Effector memory CD4-positive, alpha-beta T cell (primary cell): ENCODE data around the gene LBH.

Source experiments
- DNase-seq, 3 donors: peaks; one replicate each; pipeline ENCODE4 v3.0.0-alpha.2; 2020
- H3K27ac ChIP-seq: 2 replicates; pipeline ENCODE4 v1.7.0; 2013; ENCODE audit warnings: mild to moderate bottlenecking, low read length, moderate library complexity; ENCODE audit not compliant: insufficient read depth, poor library complexity, severe bottlenecking
- H3K27me3 ChIP-seq: replicated peaks from 2 replicates; pipeline ENCODE4 v1.7.0; 2013; ENCODE audit warnings: mild to moderate bottlenecking, low read length; ENCODE audit not compliant: insufficient read depth, control insufficient read depth, poor library complexity, severe bottlenecking
- H3K36me3 ChIP-seq: 2 replicates; pipeline ENCODE4 v1.7.0; 2013; ENCODE audit warnings: mild to moderate bottlenecking, low read length, moderate library complexity; ENCODE audit not compliant: control insufficient read depth, insufficient read depth
- H3K4me1 ChIP-seq: 2 replicates; pipeline ENCODE4 v1.7.0; 2013; ENCODE audit warnings: low read length, mild to moderate bottlenecking; ENCODE audit not compliant: control insufficient read depth, insufficient read depth, poor library complexity, severe bottlenecking
- H3K4me3 ChIP-seq: 2 replicates; pipeline ENCODE4 v1.7.0; 2013; ENCODE audit warnings: low read length, low read depth, mild to moderate bottlenecking; ENCODE audit not compliant: insufficient read depth, poor library complexity, severe bottlenecking
- H3K9me3 ChIP-seq: 2 replicates; pipeline ENCODE4 v1.7.0; 2013; ENCODE audit warnings: mild to moderate bottlenecking, low read length, moderate library complexity; ENCODE audit not compliant: control insufficient read depth

Gene LBH

DNA sequence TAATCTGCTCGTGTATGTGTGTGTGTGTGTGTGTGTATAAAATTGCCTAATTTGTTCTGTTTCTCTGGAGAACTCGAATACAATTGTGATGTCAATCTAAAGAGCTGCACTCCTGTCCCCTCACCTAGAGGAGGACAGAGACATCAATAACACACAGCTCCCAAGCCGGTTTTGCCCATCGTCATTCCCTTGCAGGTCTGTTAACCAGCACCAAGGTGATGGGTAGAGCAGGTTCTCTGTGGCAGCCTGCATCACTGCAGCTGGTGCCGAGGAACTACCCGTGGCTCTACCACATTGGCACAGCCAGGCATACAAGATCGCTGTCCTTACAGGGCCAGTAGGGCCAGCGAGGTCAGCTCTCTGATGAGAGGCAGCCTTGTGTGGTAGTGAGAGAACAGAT lies 41.0 kb downstream of the LBH start:
- Histone ChIP-seq H3K9me3 (no peaks in the 10 kb centered on the region), H3K4me1 (peaks cover 15% of the 10 kb centered on the region), H3K4me3 (no peak overlapping the region), H3K36me3 (no peaks in the 10 kb centered on the region), H3K27ac (no peak overlapping the region), H3K27me3 (no peaks in the 10 kb centered on the region)
- no peak for DNase-seq

- Histone ChIP-seq H3K27me3 (no peaks in the 10 kb centered on the region), H3K4me1 (peaks cover 8% of the 10 kb centered on the region), H3K9me3 (no peaks in the 10 kb centered on the region), H3K4me3 (no peak overlapping the region), H3K36me3 (no peaks in the 10 kb centered on the region), H3K27ac (no peak overlapping the region)
- DNase-seq: no peak
Observed at GRCh38 chr2:30272761-30273573, 41.6 kb downstream of the LBH start.

DNA sequence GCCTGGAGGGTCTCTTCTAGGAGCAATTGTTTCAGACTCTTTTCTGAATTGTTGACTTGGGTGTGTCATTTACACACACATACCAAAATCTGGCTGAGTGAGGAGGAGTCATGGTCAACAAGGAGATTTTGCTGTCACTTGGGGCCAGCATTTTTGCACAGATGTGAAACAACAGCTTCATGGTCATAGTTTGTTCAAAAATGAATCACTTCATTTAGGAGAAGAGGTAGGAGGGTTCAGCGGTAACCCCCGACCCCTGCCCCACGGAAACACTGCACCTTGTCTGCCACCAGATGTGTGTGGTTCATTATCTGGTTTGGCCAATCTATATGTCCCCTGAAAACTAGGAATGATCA lies 42.2 kb downstream of the LBH start:
- H3K27me3 ChIP-seq: no peaks in the 10 kb centered on the region
- DNase-seq: no peak
- no peaks in the 10 kb centered on the region for H3K9me3 ChIP-seq
- H3K4me1 ChIP-seq: peaks cover 2% of the 10 kb centered on the region
- no peaks in the 10 kb centered on the region for H3K36me3 ChIP-seq
- H3K4me3 ChIP-seq: no peak overlapping the region
- no peak overlapping the region for H3K27ac ChIP-seq

DNA sequence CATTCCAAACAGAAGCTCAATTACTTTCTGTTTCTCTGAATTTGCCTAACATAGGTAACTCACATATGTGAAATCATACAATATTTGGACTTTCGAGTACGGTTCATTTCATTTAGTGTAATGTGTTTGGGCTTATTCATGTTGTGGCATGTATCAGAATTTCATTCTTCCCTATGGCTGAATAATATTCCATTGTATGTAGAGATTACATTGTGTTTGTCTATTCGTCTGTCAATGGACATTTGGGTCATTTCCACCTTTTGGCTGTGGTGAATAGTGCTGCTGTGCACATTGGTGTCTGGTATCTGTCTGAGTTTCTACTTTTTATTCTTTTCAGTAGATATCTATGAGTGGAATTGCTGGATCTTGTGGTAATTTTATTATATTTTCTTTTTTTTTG lies 43.9 kb downstream of the LBH start:
- no peak overlapping the region for H3K4me3 ChIP-seq
- H3K4me1 ChIP-seq: no peaks in the 10 kb centered on the region
- DNase-seq: no peak

DNA sequence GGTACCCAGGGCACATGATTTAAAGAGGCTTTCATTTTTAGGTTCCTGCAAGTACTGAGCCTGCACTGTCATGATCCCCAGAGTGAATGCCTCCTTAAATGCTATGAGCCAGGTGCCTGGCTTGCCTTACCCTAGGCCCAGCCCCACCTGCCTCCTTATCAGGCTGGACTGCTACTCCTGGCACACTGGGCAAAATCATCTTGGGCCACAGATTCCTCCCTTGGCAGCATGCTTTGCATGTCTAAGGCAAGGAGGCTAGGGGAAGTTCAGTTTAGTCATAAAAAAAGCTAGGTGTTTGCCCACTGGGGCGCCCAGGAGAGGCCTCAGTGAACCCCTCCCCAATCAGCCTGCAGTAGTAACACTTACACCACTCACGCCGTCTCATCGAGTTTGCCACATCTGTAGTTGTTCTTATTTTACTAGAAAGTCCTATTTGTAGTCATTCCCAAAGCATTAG lies 45.1 kb downstream of the LBH start:
- no peak overlapping the region for H3K4me3 ChIP-seq
- H3K36me3 ChIP-seq: no peaks in the 10 kb centered on the region
- H3K27me3 ChIP-seq: no peaks in the 10 kb centered on the region
- H3K27ac ChIP-seq: no peak overlapping the region
- H3K4me1 ChIP-seq: no peaks in the 10 kb centered on the region
- DNase-seq: no peak
- H3K9me3 ChIP-seq: no peaks in the 10 kb centered on the region

More for the DNA sequence above, 43.9 kb downstream of the LBH start:
- no peaks in the 10 kb centered on the region for H3K36me3 ChIP-seq
- H3K9me3 ChIP-seq: no peaks in the 10 kb centered on the region
- no peak overlapping the region for H3K27ac ChIP-seq
- H3K27me3 ChIP-seq: no peaks in the 10 kb centered on the region

DNA sequence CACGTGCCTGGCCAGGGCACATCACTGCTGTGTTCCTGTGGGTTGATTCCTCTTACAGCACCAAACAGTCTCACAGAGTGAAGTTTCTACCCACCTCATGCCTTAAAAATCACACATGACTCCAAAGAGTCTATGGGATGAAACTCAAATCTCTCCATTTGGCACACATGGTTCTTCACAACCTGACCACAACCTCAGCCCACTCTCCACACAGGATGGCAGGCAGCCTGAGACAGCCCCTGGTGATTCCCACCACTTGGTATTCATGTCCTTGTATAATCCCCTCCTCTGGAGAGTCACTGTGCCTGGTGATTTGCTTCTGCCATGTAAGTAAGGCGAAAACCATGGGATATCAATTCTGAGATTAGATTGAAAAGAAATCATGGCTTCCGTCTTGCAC lies 46.2 kb downstream of the LBH start:
- no peaks in the 10 kb centered on the region for H3K4me1 ChIP-seq
- H3K27ac ChIP-seq: no peak overlapping the region
- no peaks in the 10 kb centered on the region for H3K9me3 ChIP-seq
- H3K4me3 ChIP-seq: no peak overlapping the region
- H3K27me3 ChIP-seq: no peaks in the 10 kb centered on the region
- H3K36me3 ChIP-seq: no peaks in the 10 kb centered on the region
- no peak for DNase-seq

- DNase-seq: no peak
- Histone ChIP-seq H3K27me3 (no peaks in the 10 kb centered on the region), H3K36me3 (no peaks in the 10 kb centered on the region), H3K4me3 (no peak overlapping the region), H3K27ac (no peak overlapping the region), H3K9me3 (no peaks in the 10 kb centered on the region), H3K4me1 (no peaks in the 10 kb centered on the region)
Observed at GRCh38 chr2:30278419-30278818, 47.1 kb downstream of the LBH start.

DNA sequence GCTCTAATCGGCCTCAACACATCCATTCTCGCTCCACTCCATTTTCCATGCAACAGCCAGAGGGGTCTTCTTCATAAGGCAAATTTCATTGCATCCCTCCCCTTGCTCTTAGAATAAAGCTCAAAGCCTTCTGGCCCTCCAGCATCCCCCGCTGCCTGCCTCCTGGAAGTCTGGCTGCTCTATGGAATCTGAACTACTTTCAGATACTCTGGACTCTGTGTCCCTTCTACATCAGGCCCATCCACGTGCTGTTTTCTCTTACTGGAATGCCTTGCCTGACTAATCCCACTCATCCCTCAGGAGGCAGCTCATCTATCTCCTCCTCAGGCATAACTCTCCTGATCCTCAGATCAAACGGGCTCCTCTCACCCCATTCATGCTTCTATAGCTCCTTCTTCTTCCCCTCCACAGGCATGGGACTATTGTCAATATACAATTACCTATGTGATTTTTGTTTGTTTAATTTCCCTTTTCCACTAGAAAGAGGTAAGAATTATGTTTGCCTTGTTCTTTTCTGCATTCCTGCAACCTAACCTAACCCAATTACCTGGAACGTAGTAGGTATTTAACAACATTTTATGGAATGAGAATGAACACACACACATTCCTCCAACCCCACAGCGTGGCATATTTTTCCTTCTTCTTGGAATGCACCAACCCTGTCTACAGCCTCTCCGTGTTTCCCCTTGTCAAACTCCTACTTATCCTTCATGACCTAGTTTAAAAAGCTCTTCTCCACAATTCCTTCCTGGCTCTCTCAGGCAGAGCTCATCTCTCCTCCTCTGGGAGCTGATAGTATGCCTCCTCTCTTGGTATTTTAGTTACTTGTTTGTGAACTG lies 49.5 kb downstream of the LBH start:
- H3K27ac ChIP-seq: no peak overlapping the region
- no peak for DNase-seq
- no peak overlapping the region for H3K4me3 ChIP-seq
- no peaks in the 10 kb centered on the region for H3K9me3 ChIP-seq
- H3K4me1 ChIP-seq: no peaks in the 10 kb centered on the region
- H3K27me3 ChIP-seq: no peaks in the 10 kb centered on the region
- no peaks in the 10 kb centered on the region for H3K36me3 ChIP-seq

DNA sequence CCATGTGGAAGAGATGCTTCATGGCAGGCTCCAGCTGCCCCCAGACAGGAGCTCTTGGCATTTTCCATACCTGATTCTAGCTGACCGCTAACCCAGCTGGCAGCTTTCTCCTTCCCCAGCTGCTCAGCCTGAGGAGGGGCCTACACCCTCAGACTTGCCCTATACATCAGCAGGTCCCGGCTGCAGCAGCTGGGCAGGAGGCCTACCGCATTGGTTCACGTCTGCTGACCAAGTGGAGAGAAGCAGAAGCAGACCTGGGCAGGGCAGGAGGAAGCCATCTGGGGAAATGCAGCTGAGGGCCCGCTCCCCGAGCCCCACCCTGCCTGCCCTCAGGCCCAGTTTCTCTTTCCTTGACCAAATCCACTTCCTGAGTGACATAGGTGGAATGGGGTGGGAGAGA lies 50.7 kb downstream of the LBH start:
- H3K27me3 ChIP-seq: no peaks in the 10 kb centered on the region
- no peak overlapping the region for H3K27ac ChIP-seq
- no peaks in the 10 kb centered on the region for H3K36me3 ChIP-seq
- peaks cover 5% of the 10 kb centered on the region for H3K4me1 ChIP-seq
- DNase-seq: no peak
- no peaks in the 10 kb centered on the region for H3K9me3 ChIP-seq
- no peak overlapping the region for H3K4me3 ChIP-seq

DNA sequence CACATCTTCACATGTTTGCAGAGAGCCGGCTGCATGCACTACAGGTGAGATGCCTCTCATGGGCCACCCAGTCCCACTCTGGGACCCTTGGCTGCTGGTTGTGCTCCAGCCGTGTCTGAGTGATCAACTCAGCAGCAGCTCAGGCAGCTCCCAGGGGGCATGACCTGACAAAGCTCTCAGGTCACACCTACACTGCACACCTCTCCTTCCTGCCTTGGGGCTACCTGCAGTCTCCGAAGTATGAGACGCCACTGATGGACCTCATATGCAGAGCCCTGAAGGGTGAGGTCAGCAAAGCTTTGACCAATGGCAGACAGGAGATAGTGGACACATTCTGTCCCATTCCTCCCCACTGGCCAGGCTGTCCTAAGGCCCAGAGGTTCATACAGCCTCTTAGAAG lies 51.4 kb downstream of the LBH start:
- H3K9me3 ChIP-seq: no peaks in the 10 kb centered on the region
- peaks cover 5% of the 10 kb centered on the region for H3K4me1 ChIP-seq
- no peak overlapping the region for H3K27ac ChIP-seq
- no peaks in the 10 kb centered on the region for H3K27me3 ChIP-seq
- H3K36me3 ChIP-seq: no peaks in the 10 kb centered on the region
- DNase-seq: no peak
- H3K4me3 ChIP-seq: no peak overlapping the region
